Neural cell (in vitro differentiated cells): ENCODE measurements around the gene GMPPA. TPM values are rescaled to one million over a fixed set of nuclear protein-coding genes. Genes with fewer than 3 reads are reported as not detected.

Experiments
- H2AFZ ChIP-seq: fragments of 200-600, 300-800 bp; sonication (generic), shearing (Covaris generic); 2 replicates; pipeline ENCODE4 v1.6.0; 2014; ENCODE audit warnings: low read depth, mild to moderate bottlenecking, antibody characterized with exemption, low read length, moderate library complexity
- H3F3A ChIP-seq: fragments of 200-600 bp; shearing (Covaris generic); 2 replicates; pipeline ENCODE4 v1.6.1; 2016; ENCODE audit warnings: mild to moderate bottlenecking, moderate library complexity, mixed read lengths, antibody characterized with exemption, low read length; ENCODE audit not compliant: insufficient read depth, poor library complexity, severe bottlenecking
- H3K27ac ChIP-seq: fragments of 200-600, 300-800 bp; sonication (generic), shearing (Covaris generic); 2 replicates; pipeline ENCODE4 v1.5.1; 2014; ENCODE audit warnings: mild to moderate bottlenecking, low read length, moderate library complexity
- H3K27me3 ChIP-seq: fragments of 300-800, 200-600 bp; sonication (generic), shearing (Covaris generic); 2 replicates; pipeline ENCODE4 v1.6.0; 2014; ENCODE audit warnings: mild to moderate bottlenecking, low read depth, low read length, moderate library complexity; ENCODE audit not compliant: insufficient read depth
- H3K36me3 ChIP-seq: fragments of 300-800, 200-600 bp; sonication (generic), shearing (Covaris generic); 2 replicates; pipeline ENCODE4 v1.5.1; 2014; ENCODE audit warnings: mild to moderate bottlenecking, antibody characterized with exemption, low read length, moderate library complexity; ENCODE audit not compliant: insufficient read depth
- H3K4me2 ChIP-seq: fragments of 300-800, 200-600 bp; sonication (generic), shearing (Covaris generic); 2 replicates; pipeline ENCODE4 v1.6.0; 2014; ENCODE audit warnings: mild to moderate bottlenecking, low read length
- H3K4me3 ChIP-seq: fragments of 300-800, 200-600 bp; sonication (generic), shearing (Covaris generic); 2 replicates; pipeline ENCODE4 v1.5.1; 2014; ENCODE audit warnings: mild to moderate bottlenecking, low read length, moderate library complexity
- H3K79me2 ChIP-seq: fragments of 200-600 bp; shearing (Covaris generic); replicated peaks from 2 replicates; pipeline ENCODE4 v1.6.0; 2014; ENCODE audit warnings: mild to moderate bottlenecking, low read length, moderate library complexity; ENCODE audit not compliant: insufficient read depth
- H3K9ac ChIP-seq: fragments of 300-800, 200-600 bp; sonication (generic), shearing (Covaris generic); 2 replicates; pipeline ENCODE4 v1.6.1; 2016; ENCODE audit warnings: mild to moderate bottlenecking, low read length, mixed read lengths
- H3K9me2 ChIP-seq: fragments of 200-600 bp; shearing (Covaris generic); 2 replicates; pipeline ENCODE4 v1.6.1; 2016; ENCODE audit warnings: mild to moderate bottlenecking, low read length, mixed read lengths; ENCODE audit not compliant: insufficient read depth
- H3K9me3 ChIP-seq: fragments of 200-600, 300-800 bp; sonication (generic), shearing (Covaris generic); 2 replicates; pipeline ENCODE4 v1.6.1; 2016; ENCODE audit warnings: mild to moderate bottlenecking, mixed run types, low read length, moderate library complexity, mixed read lengths
- H4K20me1 ChIP-seq: fragments of 200-600 bp; shearing (Covaris generic); 2 replicates; pipeline ENCODE4 v1.6.1; 2016; ENCODE audit warnings: mild to moderate bottlenecking, mixed run types; ENCODE audit not compliant: insufficient read depth
- CTCF ChIP-seq: fragments of 450-650 bp; IDR thresholded peaks from 2 replicates; pipeline ENCODE4 v1.5.1; 2014; ENCODE audit warnings: antibody characterized with exemption, mild to moderate bottlenecking, moderate library complexity; ENCODE audit not compliant: poor library complexity, severe bottlenecking
- EP300 ChIP-seq: fragments of 450-650 bp; conservative IDR thresholded peaks from 2 replicates; pipeline ENCODE4 v1.6.1; 2014; ENCODE audit warnings: antibody characterized with exemption, mild to moderate bottlenecking, moderate library complexity; ENCODE audit not compliant: poor library complexity, severe bottlenecking
- EZH2 ChIP-seq: fragments of 200-600, 300-800 bp; shearing (Covaris generic), sonication (generic); IDR thresholded peaks from 2 replicates; pipeline ENCODE4 v1.6.1; 2014; ENCODE audit warnings: antibody characterized with exemption, low read length, borderline replicate concordance, mild to moderate bottlenecking; ENCODE audit not compliant: insufficient read depth, poor library complexity, severe bottlenecking
- MXI1 ChIP-seq: fragments of 450-650 bp; conservative IDR thresholded peaks from 2 replicates; pipeline ENCODE4 v1.6.1; 2014; ENCODE audit warnings: antibody characterized with exemption, mild to moderate bottlenecking; ENCODE audit not compliant: poor library complexity, severe bottlenecking
- POLR2AphosphoS5 ChIP-seq: IDR thresholded peaks from 2 replicates; pipeline ENCODE4 v1.6.1; 2012
- RAD21 ChIP-seq: fragments of 450-650 bp; conservative IDR thresholded peaks from 2 replicates; pipeline ENCODE4 v1.6.1; 2014; ENCODE audit warnings: antibody characterized with exemption, mild to moderate bottlenecking, moderate library complexity
- REST ChIP-seq: IDR thresholded peaks from 2 replicates; pipeline ENCODE4 v1.6.1; 2012; ENCODE audit warnings: borderline replicate concordance
- SMC3 ChIP-seq: fragments of 450-650 bp; conservative IDR thresholded peaks from 2 replicates; pipeline ENCODE4 v1.6.1; 2014; ENCODE audit warnings: antibody characterized with exemption, mild to moderate bottlenecking, moderate library complexity; ENCODE audit not compliant: poor library complexity
- TAF1 ChIP-seq: IDR thresholded peaks from 2 replicates; pipeline ENCODE4 v1.6.1; 2012; ENCODE audit warnings: low read depth
- polyA plus RNA-seq: library from polyadenylated mRNA; depleted of rRNA; stranded (reverse); fragments of >200 nt; gene quantifications from 2 replicates; pipeline ENCODE4 v1.2.3, GENCODE V29; 2014

GMPPA gene
- polyA plus RNA-seq, 1 donor from 2014 or later, result 20.4 TPM

DNA sequence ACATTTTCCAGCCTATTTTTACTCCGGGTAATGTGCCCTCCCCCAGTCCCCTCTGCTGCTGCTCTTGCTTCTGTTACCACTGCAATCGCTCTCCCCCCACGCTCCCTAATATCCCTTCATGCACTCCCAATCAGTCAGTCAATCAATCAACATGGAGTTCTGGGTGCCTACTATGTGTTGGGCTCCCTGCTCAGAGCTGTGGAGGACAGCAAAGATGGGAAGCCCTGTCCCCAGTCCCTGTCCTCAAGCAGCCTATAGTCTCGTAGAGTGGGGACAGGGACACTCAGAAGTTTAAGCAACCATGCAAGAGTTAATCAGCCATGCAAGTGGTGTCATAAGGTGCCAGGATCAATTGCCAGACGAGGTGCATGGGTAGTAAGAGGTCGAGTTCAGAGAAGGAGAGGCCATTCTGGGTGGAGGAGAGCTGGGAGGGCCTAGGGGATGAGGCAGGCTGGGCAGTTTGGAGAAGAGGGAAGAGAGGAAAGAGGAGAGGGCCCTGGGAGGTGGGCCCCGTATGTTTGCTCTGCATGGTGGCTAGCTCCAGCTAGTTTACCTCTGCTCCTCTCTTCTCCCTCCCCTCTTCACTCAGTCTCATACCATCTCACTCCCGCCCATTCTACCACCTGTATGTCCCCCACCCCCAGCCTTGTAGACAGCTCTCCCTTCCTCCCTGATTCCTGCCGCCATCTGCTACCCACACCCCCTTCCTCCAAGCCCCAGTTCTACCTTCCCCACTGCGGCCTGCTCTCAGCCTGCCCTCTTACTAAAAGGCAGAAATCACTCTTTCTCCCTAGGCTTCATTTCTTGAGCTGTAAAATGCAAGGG is 19.5 kb downstream of the GMPPA start:
- H3K4me3 ChIP-seq, result no peak overlapping the region
- no peaks in the 10 kb centered on the region for H3K9me3 ChIP-seq
- no peak overlapping the region for H3K9ac ChIP-seq
- no peak for TF ChIP-seq RAD21
- TF ChIP-seq EZH2, result no peak
- TF ChIP-seq POLR2AphosphoS5, result no peak
- no peak for TF ChIP-seq CTCF
- no peak for TF ChIP-seq TAF1
- TF ChIP-seq EP300, result no peak
- H3K4me2 ChIP-seq, result no peak overlapping the region
- H4K20me1 ChIP-seq, result no peaks in the 10 kb centered on the region
- H3K27me3 ChIP-seq, result no peaks in the 10 kb centered on the region
- H3K27ac ChIP-seq, result no peak overlapping the region
- H3F3A ChIP-seq, result no peaks in the 10 kb centered on the region
- no peaks in the 10 kb centered on the region for H3K79me2 ChIP-seq
- H3K9me2 ChIP-seq, result no peaks in the 10 kb centered on the region
- no peak overlapping the region for H2AFZ ChIP-seq
- no peaks in the 10 kb centered on the region for H3K36me3 ChIP-seq

GRCh38 chr2:219519526-219519916 is 20.8 kb downstream of the GMPPA start:
- H3K79me2 ChIP-seq, result no peaks in the 10 kb centered on the region
- no peak overlapping the region for H3K4me3 ChIP-seq
- no peaks in the 10 kb centered on the region for H3F3A ChIP-seq
- H4K20me1 ChIP-seq, result no peaks in the 10 kb centered on the region
- no peaks in the 10 kb centered on the region for H3K36me3 ChIP-seq
- H3K9me3 ChIP-seq, result no peaks in the 10 kb centered on the region
- H3K27ac ChIP-seq, result no peak overlapping the region
- no peaks in the 10 kb centered on the region for H3K9me2 ChIP-seq
- TF ChIP-seq REST (no peak), TAF1 (no peak), EP300 (no peak), POLR2AphosphoS5 (no peak), CTCF (no peak), RAD21 (no peak), SMC3 (no peak), MXI1 (no peak), EZH2 (no peak)
- no peak overlapping the region for H3K4me2 ChIP-seq
- H3K27me3 ChIP-seq, result no peaks in the 10 kb centered on the region
- H3K9ac ChIP-seq, result no peak overlapping the region
- no peak overlapping the region for H2AFZ ChIP-seq
